ENCODE results near the gene EPB41L4A.

EPB41L4A gene

GRCh38 chr5:112143690-112144089 is 275.4 kb downstream of the EPB41L4A start:
- DNase-seq, result no peak

- DNase-seq, result no peak
Measured at GRCh38 chr5:112142769-112143270, 276.3 kb downstream of the EPB41L4A start.

- DNase-seq, result no peak
Measured at GRCh38 chr5:112141582-112141981, 277.5 kb downstream of the EPB41L4A start.

- DNase-seq, result no peak
Measured at GRCh38 chr5:112138526-112138925, 280.6 kb downstream of the EPB41L4A start.

GRCh38 chr5:112136773-112137172 is 282.3 kb downstream of the EPB41L4A start:
- no peak for DNase-seq

- no peak for DNase-seq
Measured at GRCh38 chr5:112127861-112128260, 291.2 kb downstream of the EPB41L4A start.

GRCh38 chr5:112126982-112127381 is 292.1 kb downstream of the EPB41L4A start:
- no peak for DNase-seq

GRCh38 chr5:112125903-112126302 is 293.2 kb downstream of the EPB41L4A start:
- DNase-seq, result no peak

GRCh38 chr5:112124788-112125187 is 294.3 kb downstream of the EPB41L4A start:
- DNase-seq, result no peak

- DNase-seq, result no peak
Measured at GRCh38 chr5:112123086-112123485, 296.0 kb downstream of the EPB41L4A start.

GRCh38 chr5:112122353-112122752 is 296.7 kb downstream of the EPB41L4A start:
- no peak for DNase-seq

GRCh38 chr5:112121258-112121657 is 297.8 kb downstream of the EPB41L4A start:
- no peak for DNase-seq

GRCh38 chr5:112119969-112120368 is 299.1 kb downstream of the EPB41L4A start:
- no peak for DNase-seq

GRCh38 chr5:112119508-112119907 is 299.6 kb downstream of the EPB41L4A start:
- DNase-seq, result no peak

- DNase-seq, result no peak
Measured at GRCh38 chr5:112117551-112117950, 301.5 kb downstream of the EPB41L4A start.

- no peak for DNase-seq
Measured at GRCh38 chr5:112116371-112116770, 302.7 kb downstream of the EPB41L4A start.

- DNase-seq, result no peak
Measured at GRCh38 chr5:112113565-112113964, 305.5 kb downstream of the EPB41L4A start.
